IMR-90 (cell line): ENCODE measurements around the gene MGAT5B. TPM values are rescaled to one million over a fixed set of nuclear protein-coding genes. Genes with fewer than 3 reads are reported as not detected.

Experiments
- ATAC-seq: fragments of 200-7000 bp; cut with Tn5 transposase; 2 replicates; pipeline ENCODE4 v1.9.1; 2020; ENCODE audit warnings: low read depth, mild to moderate bottlenecking, moderate library complexity
- BruUV-seq: library from RNA; stranded (reverse); fragments of 400-500 nt; replicated peaks from 2 replicates; lab custom pipeline; 2021; lab: Mats Ljungman, UMichigan
- CTCF ChIA-PET: fragments of 300-600 bp; formaldehyde crosslinking; extraction: SDS; loops from one replicate; lab custom pipeline; 2021; ENCODE audit warnings: antibody characterized with exemption; lab: Yijun Ruan, JAX
- POLR2A ChIA-PET: fragments of 300-600 bp; sonication (Branson Sonifier 250); formaldehyde crosslinking; loops from one replicate; lab custom pipeline; 2022; ENCODE audit warnings: antibody characterized with exemption; ENCODE audit not compliant: unreplicated experiment; lab: Charles Lee
- DNase-seq: peaks from one replicate; pipeline ENCODE4 v3.0.0; 2013
- H2AFZ ChIP-seq: replicated peaks from 2 replicates; pipeline ENCODE3; 2013; ENCODE audit warnings: low read length, mild to moderate bottlenecking; ENCODE audit not compliant: poor library complexity
- H2AK5ac ChIP-seq: 2 replicates; pipeline ENCODE4 v1.6.1; 2013; ENCODE audit warnings: low read depth, low read length, inconsistent platforms
- H2AK9ac ChIP-seq: replicated peaks from 2 replicates; pipeline ENCODE3; 2013; ENCODE audit warnings: mild to moderate bottlenecking, low read depth, low read length, moderate library complexity; ENCODE audit not compliant: poor library complexity
- H2BK120ac ChIP-seq: 2 replicates; pipeline ENCODE4 v1.6.1; 2013; ENCODE audit warnings: low read depth, low read length, inconsistent platforms
- H2BK15ac ChIP-seq: 3 replicates; pipeline ENCODE4 v1.6.1; 2013; ENCODE audit warnings: low read depth, low read length, inconsistent platforms
- H2BK20ac ChIP-seq: 2 replicates; pipeline ENCODE4 v1.6.1; 2013; ENCODE audit warnings: low read depth, mild to moderate bottlenecking, inconsistent platforms, low read length, moderate library complexity
- H2BK5ac ChIP-seq: 2 replicates; pipeline ENCODE4 v1.6.1; 2013; ENCODE audit warnings: mild to moderate bottlenecking, low read depth, low read length, inconsistent platforms; ENCODE audit not compliant: poor library complexity, severe bottlenecking
- H3K14ac ChIP-seq: replicated peaks from 2 replicates; pipeline ENCODE4 v1.6.1; 2013; ENCODE audit warnings: low read depth, low read length, inconsistent platforms
- H3K18ac ChIP-seq: 2 replicates; pipeline ENCODE4 v1.6.1; 2013; ENCODE audit warnings: low read depth, low read length, control low read depth
- H3K23ac ChIP-seq: 2 replicates; pipeline ENCODE4 v1.6.1; 2013; ENCODE audit warnings: low read depth, low read length, inconsistent platforms
- H3K27ac ChIP-seq: 2 replicates; pipeline ENCODE4 v1.5.1; 2013; ENCODE audit warnings: mild to moderate bottlenecking, control low read depth, low read length; ENCODE audit not compliant: insufficient read depth
- H3K27me3 ChIP-seq: 2 replicates; pipeline ENCODE4 v1.6.1; 2013; ENCODE audit warnings: low read length; ENCODE audit not compliant: control insufficient read depth, insufficient read depth
- H3K36me3 ChIP-seq: 2 replicates; pipeline ENCODE4 v1.6.1; 2013; ENCODE audit warnings: low read length, mixed read lengths; ENCODE audit not compliant: control insufficient read depth, insufficient read depth
- H3K4ac ChIP-seq: 2 replicates; pipeline ENCODE4 v1.6.1; 2013; ENCODE audit warnings: low read depth, low read length, inconsistent platforms
- H3K4me1 ChIP-seq: 2 replicates; pipeline ENCODE4 v1.6.1; 2013; ENCODE audit warnings: low read length, mixed read lengths; ENCODE audit not compliant: control insufficient read depth, insufficient read depth
- H3K4me2 ChIP-seq: 2 replicates; pipeline ENCODE4 v1.6.1; 2013; ENCODE audit warnings: low read depth, mild to moderate bottlenecking, control low read depth, low read length, moderate library complexity
- H3K4me3 ChIP-seq: 2 replicates; pipeline ENCODE4 v1.5.1; 2013; ENCODE audit warnings: low read depth, mild to moderate bottlenecking, control low read depth, low read length, moderate library complexity; ENCODE audit not compliant: insufficient read depth
- H3K56ac ChIP-seq: 2 replicates; pipeline ENCODE4 v1.6.1; 2013; ENCODE audit warnings: low read length, inconsistent platforms; ENCODE audit not compliant: insufficient read depth; ENCODE audit errors: extremely low read depth
- H3K79me1 ChIP-seq, 2 experiments: 2 replicates each; pipeline ENCODE4 v1.6.1; 2013; ENCODE audit warnings: low read length in 2 of 2, inconsistent platforms in 1 of 2, low read depth in 1 of 2
- H3K9ac ChIP-seq: 2 replicates; pipeline ENCODE4 v1.6.1; 2013; ENCODE audit warnings: low read depth, low read length, control low read depth
- H3K9me1 ChIP-seq: 2 replicates; pipeline ENCODE4 v1.6.1; 2013; ENCODE audit warnings: low read length, inconsistent platforms; ENCODE audit not compliant: insufficient read depth
- H3K9me3 ChIP-seq: 2 replicates; pipeline ENCODE4 v1.6.1; 2013; ENCODE audit warnings: low read length; ENCODE audit not compliant: control insufficient read depth, insufficient read depth
- H4K20me1 ChIP-seq: 2 replicates; pipeline ENCODE4 v1.6.1; 2013; ENCODE audit warnings: low read length, inconsistent platforms; ENCODE audit not compliant: insufficient read depth
- H4K5ac ChIP-seq: 2 replicates; pipeline ENCODE4 v1.6.1; 2013; ENCODE audit warnings: mild to moderate bottlenecking, low read depth, low read length, control low read depth
- H4K8ac ChIP-seq, 2 experiments: 2 replicates each; pipeline ENCODE4 v1.6.1; 2013; ENCODE audit warnings: low read depth in 2 of 2, low read length in 2 of 2, control low read depth in 1 of 2, inconsistent platforms in 1 of 2
- H4K91ac ChIP-seq: 2 replicates; pipeline ENCODE4 v1.6.1; 2013; ENCODE audit warnings: low read depth, low read length, inconsistent platforms; ENCODE audit not compliant: insufficient read depth
- BHLHE40 ChIP-seq: fragments of 150-350 bp; IDR thresholded peaks from 2 replicates; pipeline ENCODE4 v1.6.1; 2016; ENCODE audit warnings: mild to moderate bottlenecking, low read depth, low read length
- CHD1 ChIP-seq: IDR thresholded peaks from 2 replicates; pipeline ENCODE4 v1.6.1; 2012; ENCODE audit warnings: low read depth, low read length, improper control_type of control experiment
- MAZ ChIP-seq: IDR thresholded peaks from 2 replicates; pipeline ENCODE4 v1.6.1; 2012; ENCODE audit warnings: low read depth, mild to moderate bottlenecking, low read length, improper control_type of control experiment, moderate library complexity, borderline replicate concordance
- MXI1 ChIP-seq: IDR thresholded peaks from 2 replicates; pipeline ENCODE4 v1.6.1; 2012; ENCODE audit warnings: low read depth, mild to moderate bottlenecking, low read length, moderate library complexity, borderline replicate concordance
- POLR2A ChIP-seq: IDR thresholded peaks from 2 replicates; pipeline ENCODE4 v1.6.1; 2012; ENCODE audit warnings: mild to moderate bottlenecking, low read depth, low read length
- RAD21 ChIP-seq: IDR thresholded peaks from 2 replicates; pipeline ENCODE4 v1.6.1; 2012; ENCODE audit warnings: low read length, improper control_type of control experiment
- RFX5 ChIP-seq: IDR thresholded peaks from 2 replicates; pipeline ENCODE4 v1.8.0; 2012; ENCODE audit warnings: low read depth, mild to moderate bottlenecking, low read length, moderate library complexity
- SMC3 ChIP-seq: fragments of 150-350 bp; IDR thresholded peaks from 2 replicates; pipeline ENCODE4 v1.6.1; 2016; ENCODE audit warnings: low read depth, mild to moderate bottlenecking, antibody characterized with exemption, low read length, moderate library complexity
- WGBS, 2 experiments: methylation state at CpG; one replicate each; pipeline versions ENCODE4 v1.1.5 to v1.1.7; 2013; ENCODE audit warnings: missing lambda C conversion rate in 2 of 2; ENCODE audit not compliant: insufficient read length in 1 of 2; ENCODE audit errors: extremely low coverage in 2 of 2; 5-methylcytosine and 5-hydroxymethylcytosine counted together
- dilution Hi-C: fragments of 300-500 bp; cut with HindIII; formaldehyde crosslinking; loops from one replicate; pipeline ENCODE4 v1.14.3; 2018; ENCODE audit warnings: low sequenced_read_pairs; ENCODE audit not compliant: unreplicated experiment
- in situ Hi-C: fragments of 300-500 bp; cut with MboI; formaldehyde crosslinking; loops from 3 replicates; pipeline ENCODE4 v1.14.3; 2019; ENCODE audit warnings: low sequenced_read_pairs, inconsistent platforms, mixed read lengths
- intact Hi-C: fragments of 100-400 bp; cut with micrococcal nuclease; formaldehyde crosslinking; loops from 2 replicates; pipeline ENCODE4 v1.10.0; 2022
- polyA plus RNA-seq, 3 experiments: library from polyadenylated mRNA; depleted of rRNA; stranded (reverse); fragments of >200 nt; gene quantifications; 2 replicates each; pipeline ENCODE4 v1.2.3, GENCODE V29; 2012; ENCODE audit warnings: low replicate concordance in 1 of 3
- total RNA-seq: library from RNA; depleted of rRNA; stranded (reverse); fragments of >200 nt; gene quantifications from 2 replicates; pipeline ENCODE4 v1.2.3, GENCODE V29; 2012
- TF ChIP-seq, protein P1 (sequence below): conservative IDR thresholded peaks from 2 replicates; pipeline ENCODE4 v1.5.1; 2012; ENCODE audit warnings: mild to moderate bottlenecking, low read depth, low read length, improper control_type of control experiment
- TF ChIP-seq, protein P2 (sequence below): fragments of 150-350 bp; IDR thresholded peaks from 2 replicates; pipeline ENCODE4 v1.6.1; 2016; ENCODE audit warnings: low read depth, mild to moderate bottlenecking, low read length, moderate library complexity, borderline replicate concordance

The MGAT5B gene
- total and polyA plus RNA-seq, 2 of the 4 experiments (the other 2 are of a cell fraction) = 0.54 to 2.0 TPM

DNA sequence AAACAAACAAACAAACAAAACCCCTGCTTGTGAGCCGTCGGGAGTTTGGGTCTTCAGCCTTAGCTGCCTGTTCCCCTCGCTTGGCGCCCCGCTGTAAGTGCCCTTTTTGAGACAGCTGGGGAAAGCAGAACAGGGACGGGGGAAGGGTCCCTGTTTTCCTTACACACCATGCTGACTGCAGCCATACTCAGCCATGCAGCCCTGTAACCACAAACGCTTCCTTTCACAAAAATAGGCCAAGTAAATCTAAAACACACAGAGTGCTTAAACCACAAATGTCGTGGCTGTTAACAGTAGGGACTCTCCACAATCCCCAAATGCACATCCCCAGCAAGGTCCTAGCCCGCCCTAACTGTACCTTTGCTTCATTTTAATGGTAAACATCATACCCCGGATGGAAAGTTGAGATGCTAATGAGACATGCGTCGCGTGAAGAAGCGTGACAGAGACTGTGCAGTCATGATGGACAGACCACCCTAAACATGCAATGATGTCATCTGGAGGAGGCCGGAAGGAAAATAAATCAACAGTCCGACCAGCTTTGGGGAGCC lies 129.9 kb downstream of the MGAT5B start:
- WGBS, 2 experiments = 48% methylated on average over 6 of the region's 16 CpGs; no CpG with 5 or more reads in 1 of the 2 experiments
- CTCF ChIA-PET = no interaction called here
- no peak overlapping the region for H2AK5ac ChIP-seq

More for the DNA sequence above, 129.9 kb downstream of the MGAT5B start:
- no peak overlapping the region for H4K8ac ChIP-seq
- in situ Hi-C loops (no loop called here), dilution Hi-C loops (no loop called here), intact Hi-C loops (no loop called here)
- no peaks in the 10 kb centered on the region; the same call in 1 of the 2 replicates for H4K20me1 ChIP-seq
- H3K14ac ChIP-seq = no peak overlapping the region
- H4K91ac ChIP-seq = no peak overlapping the region
- H3K9me1 ChIP-seq = peaks cover 5% of the 10 kb centered on the region; the same call in 1 of the 2 replicates
- no peak overlapping the region for H3K18ac ChIP-seq
- no peak overlapping the region for H2BK15ac ChIP-seq
- no peak overlapping the region for H3K9ac ChIP-seq
- H3K4ac ChIP-seq = no peak overlapping the region
- ATAC-seq (no peak), DNase-seq (no peak)
- BruUV-seq = no TSS peak
- H3K23ac ChIP-seq = no peak overlapping the region
- H3K4me1 ChIP-seq = peaks cover 5% of the 10 kb centered on the region
- no peak overlapping the region for H2AFZ ChIP-seq
- no peak overlapping the region for H2BK120ac ChIP-seq
- no peak overlapping the region for H2BK5ac ChIP-seq
- H3K79me1 ChIP-seq = no peaks in the 10 kb centered on the region
- H3K27ac ChIP-seq = no peak overlapping the region
- TF ChIP-seq, protein P1, sequence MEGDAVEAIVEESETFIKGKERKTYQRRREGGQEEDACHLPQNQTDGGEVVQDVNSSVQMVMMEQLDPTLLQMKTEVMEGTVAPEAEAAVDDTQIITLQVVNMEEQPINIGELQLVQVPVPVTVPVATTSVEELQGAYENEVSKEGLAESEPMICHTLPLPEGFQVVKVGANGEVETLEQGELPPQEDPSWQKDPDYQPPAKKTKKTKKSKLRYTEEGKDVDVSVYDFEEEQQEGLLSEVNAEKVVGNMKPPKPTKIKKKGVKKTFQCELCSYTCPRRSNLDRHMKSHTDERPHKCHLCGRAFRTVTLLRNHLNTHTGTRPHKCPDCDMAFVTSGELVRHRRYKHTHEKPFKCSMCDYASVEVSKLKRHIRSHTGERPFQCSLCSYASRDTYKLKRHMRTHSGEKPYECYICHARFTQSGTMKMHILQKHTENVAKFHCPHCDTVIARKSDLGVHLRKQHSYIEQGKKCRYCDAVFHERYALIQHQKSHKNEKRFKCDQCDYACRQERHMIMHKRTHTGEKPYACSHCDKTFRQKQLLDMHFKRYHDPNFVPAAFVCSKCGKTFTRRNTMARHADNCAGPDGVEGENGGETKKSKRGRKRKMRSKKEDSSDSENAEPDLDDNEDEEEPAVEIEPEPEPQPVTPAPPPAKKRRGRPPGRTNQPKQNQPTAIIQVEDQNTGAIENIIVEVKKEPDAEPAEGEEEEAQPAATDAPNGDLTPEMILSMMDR = no peak
- no peak for TF ChIP-seq CHD1
- TF ChIP-seq BHLHE40 = no peak
- no peak for TF ChIP-seq RFX5
- no peak for TF ChIP-seq SMC3
- no peak for TF ChIP-seq MAZ
- TF ChIP-seq RAD21 = no peak
- no peak for TF ChIP-seq POLR2A
- no peak for TF ChIP-seq MXI1
- TF ChIP-seq, protein P2, sequence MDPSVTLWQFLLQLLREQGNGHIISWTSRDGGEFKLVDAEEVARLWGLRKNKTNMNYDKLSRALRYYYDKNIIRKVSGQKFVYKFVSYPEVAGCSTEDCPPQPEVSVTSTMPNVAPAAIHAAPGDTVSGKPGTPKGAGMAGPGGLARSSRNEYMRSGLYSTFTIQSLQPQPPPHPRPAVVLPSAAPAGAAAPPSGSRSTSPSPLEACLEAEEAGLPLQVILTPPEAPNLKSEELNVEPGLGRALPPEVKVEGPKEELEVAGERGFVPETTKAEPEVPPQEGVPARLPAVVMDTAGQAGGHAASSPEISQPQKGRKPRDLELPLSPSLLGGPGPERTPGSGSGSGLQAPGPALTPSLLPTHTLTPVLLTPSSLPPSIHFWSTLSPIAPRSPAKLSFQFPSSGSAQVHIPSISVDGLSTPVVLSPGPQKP = no peak
- no peak overlapping the region for H3K4me3 ChIP-seq
- no peak overlapping the region for H2AK9ac ChIP-seq
- H3K4me2 ChIP-seq = no peak overlapping the region
- no peaks in the 10 kb centered on the region for H3K36me3 ChIP-seq
- H2BK20ac ChIP-seq = no peak overlapping the region
- H3K9me3 ChIP-seq = no peaks in the 10 kb centered on the region
- POLR2A ChIA-PET = no interaction called here
- no peak overlapping the region for H3K56ac ChIP-seq
- H3K27me3 ChIP-seq = peaks cover 35% of the 10 kb centered on the region
- no peak overlapping the region for H4K5ac ChIP-seq
